Osteoblast (primary cell): ENCODE results near the gene MED26. TPM values are rescaled to one million over a fixed set of nuclear protein-coding genes. Genes with fewer than 3 reads are reported as not detected.

Source experiments
- DNase-seq: peaks from one replicate; pipeline ENCODE4 v3.0.0; 2011; ENCODE audit warnings: low spot score, mixed read lengths; ENCODE audit not compliant: insufficient read length; ENCODE audit errors: missing footprints
- H2AFZ ChIP-seq: 2 replicates; pipeline ENCODE4 v1.6.0; 2011; ENCODE audit warnings: mild to moderate bottlenecking, low read length
- H3K27ac ChIP-seq: 2 replicates; pipeline ENCODE4 v1.5.1; 2011; ENCODE audit warnings: mild to moderate bottlenecking, low read depth, low read length, moderate library complexity
- H3K27me3 ChIP-seq: 2 replicates; pipeline ENCODE4 v1.6.0; 2012; ENCODE audit warnings: mild to moderate bottlenecking, control low read depth, inconsistent platforms, low read length, moderate library complexity; ENCODE audit not compliant: insufficient read depth
- H3K36me3 ChIP-seq: 2 replicates; pipeline ENCODE4 v1.5.1; 2011; ENCODE audit warnings: mild to moderate bottlenecking, low read length, control low read depth, moderate library complexity; ENCODE audit not compliant: insufficient read depth
- H3K4me1 ChIP-seq: 2 replicates; pipeline ENCODE4 v1.5.1; 2011; ENCODE audit warnings: mild to moderate bottlenecking, low read length, control low read depth, moderate library complexity; ENCODE audit not compliant: insufficient read depth
- H3K4me2 ChIP-seq: 2 replicates; pipeline ENCODE4 v1.6.0; 2011; ENCODE audit warnings: mild to moderate bottlenecking, low read length; ENCODE audit not compliant: insufficient read depth
- H3K4me3 ChIP-seq: fragments of 200-600 bp; sonication (generic); 3 replicates; pipeline ENCODE4 v1.5.1; 2012; ENCODE audit warnings: mild to moderate bottlenecking, low read length, inconsistent platforms; ENCODE audit not compliant: insufficient read depth
- H3K79me2 ChIP-seq: 2 replicates; pipeline ENCODE4 v1.6.0; 2012; ENCODE audit warnings: mild to moderate bottlenecking, low read length, control low read depth, inconsistent platforms; ENCODE audit not compliant: insufficient read depth
- H3K9me3 ChIP-seq: 2 replicates; pipeline ENCODE4 v1.5.1; 2011; ENCODE audit warnings: low read depth, low read length, control low read depth
- H4K20me1 ChIP-seq: 2 replicates; pipeline ENCODE4 v1.6.0; 2012; ENCODE audit warnings: mild to moderate bottlenecking, low read length, control low read depth; ENCODE audit not compliant: insufficient read depth
- CTCF ChIP-seq: IDR thresholded peaks from 2 replicates; pipeline ENCODE4 v1.5.1; 2011; ENCODE audit warnings: mild to moderate bottlenecking, low read depth, low read length, moderate library complexity; ENCODE audit errors: extremely low read depth
- total RNA-seq: library from RNA; depleted of rRNA; stranded (reverse); fragments of >200 nt; gene quantifications from 2 replicates; pipeline ENCODE4 v1.2.3, GENCODE V29; 2012

The MED26 gene
- total RNA-seq, 1 donor: 5.8 TPM

GRCh38 chr19:16581971-16582343 lies 46.0 kb downstream of the MED26 start:
- H3K27me3 ChIP-seq: no peaks in the 10 kb centered on the region
- no peak for TF ChIP-seq CTCF
- no peak overlapping the region for H3K4me2 ChIP-seq
- peak; percentile 89 for DNase-seq
- peak overlapping the region; percentile 13 for H3K27ac ChIP-seq
- no peaks in the 10 kb centered on the region for H3K9me3 ChIP-seq
- peaks cover 33% of the 10 kb centered on the region for H3K4me1 ChIP-seq
- H3K4me3 ChIP-seq: no peak overlapping the region
- peaks cover 86% of the 10 kb centered on the region for H4K20me1 ChIP-seq
- H3K36me3 ChIP-seq: peaks cover 22% of the 10 kb centered on the region
- peaks cover 97% of the 10 kb centered on the region for H3K79me2 ChIP-seq
- H2AFZ ChIP-seq: no peak overlapping the region

GRCh38 chr19:16581145-16581970 lies 46.6 kb downstream of the MED26 start:
- Histone ChIP-seq H3K4me2 (no peak overlapping the region), H3K36me3 (peaks cover 28% of the 10 kb centered on the region), H4K20me1 (peaks cover 82% of the 10 kb centered on the region), H3K4me1 (peaks cover 33% of the 10 kb centered on the region), H2AFZ (no peak overlapping the region), H3K27ac (peak overlapping the region; percentile 13), H3K79me2 (peaks cover 97% of the 10 kb centered on the region), H3K4me3 (no peak overlapping the region), H3K9me3 (no peaks in the 10 kb centered on the region), H3K27me3 (no peaks in the 10 kb centered on the region)
- peak; percentile 74 for DNase-seq
- TF ChIP-seq CTCF: no peak

GRCh38 chr19:16579381-16579780 lies 48.6 kb downstream of the MED26 start:
- H3K27ac ChIP-seq: no peak overlapping the region
- no peak overlapping the region for H2AFZ ChIP-seq
- H3K4me3 ChIP-seq: no peak overlapping the region
- peaks cover 82% of the 10 kb centered on the region for H4K20me1 ChIP-seq
- no peaks in the 10 kb centered on the region for H3K27me3 ChIP-seq
- no peak for TF ChIP-seq CTCF
- H3K9me3 ChIP-seq: no peaks in the 10 kb centered on the region
- peaks cover 16% of the 10 kb centered on the region for H3K4me1 ChIP-seq
- H3K4me2 ChIP-seq: no peak overlapping the region
- H3K36me3 ChIP-seq: peaks cover 41% of the 10 kb centered on the region
- peaks cover 97% of the 10 kb centered on the region for H3K79me2 ChIP-seq
- no peak for DNase-seq

GRCh38 chr19:16577531-16577985 lies 50.4 kb downstream of the MED26 start:
- no peak for DNase-seq
- Histone ChIP-seq H3K36me3 (peaks cover 41% of the 10 kb centered on the region), H3K27ac (no peak overlapping the region), H3K4me2 (no peak overlapping the region), H3K4me1 (peaks cover 16% of the 10 kb centered on the region), H2AFZ (no peak overlapping the region), H3K4me3 (no peak overlapping the region), H3K27me3 (no peaks in the 10 kb centered on the region), H3K9me3 (no peaks in the 10 kb centered on the region), H3K79me2 (peaks cover 99% of the 10 kb centered on the region), H4K20me1 (peaks cover 81% of the 10 kb centered on the region)
- no peak for TF ChIP-seq CTCF
